ENCODE measurements around the gene TNFRSF4.

Gene TNFRSF4

GRCh38 chr1:1189111-1189510 lies 24.8 kb downstream of the TNFRSF4 start:
- Histone ChIP-seq H3K9ac (ENCODE audit: low read length) (no peak overlapping the region), H3F3A (ENCODE audit: insufficient read depth, low read length) (no peaks in the 10 kb centered on the region), H3K4me2 (ENCODE audit: low read length) (no peak overlapping the region), H3K4me1 (ENCODE audit: insufficient read depth, low read length, severe bottlenecking) (no peaks in the 10 kb centered on the region), H3K9me3 (ENCODE audit: low read length) (0 out of 2 replicates have a peak, but pooled peaks cover 4% of the 10 kb centered on the region), H3K79me2 (ENCODE audit: insufficient read depth, low read length) (no peaks in the 10 kb centered on the region), H4K20me1 (ENCODE audit: insufficient read depth, low read length) (no peaks in the 10 kb centered on the region), H3K9me2 (ENCODE audit: low read depth, low read length) (no peaks in the 10 kb centered on the region), H2AFZ (ENCODE audit: low read length) (no peak overlapping the region), H3K27ac (ENCODE audit: low read depth, low read length, poor library complexity, severe bottlenecking) (no peak overlapping the region), H3K27me3 (ENCODE audit: insufficient read depth, low read length) (peaks cover 7% of the 10 kb centered on the region), H3K36me3 (ENCODE audit: insufficient read depth, low read length) (no peaks in the 10 kb centered on the region; the same call in 1 of the 2 replicates), H3K4me3 (ENCODE audit: low read depth, low read length, poor library complexity, severe bottlenecking) (no peak overlapping the region)
- TF ChIP-seq CTCF (IDR thresholded peaks at IDR 0.05; ENCODE audit: low read length): no peak
- TF ChIP-seq EZH2 (IDR thresholded peaks at IDR 0.05; ENCODE audit: borderline replicate concordance, low read length): no peak

- H3K27me3 ChIP-seq (ENCODE audit: insufficient read depth, low read length): peaks cover 7% of the 10 kb centered on the region; the same call in 1 of the 2 replicates
- no peaks in the 10 kb centered on the region for H3K4me1 ChIP-seq (ENCODE audit: insufficient read depth, low read length, severe bottlenecking)
- H3K79me2 ChIP-seq (ENCODE audit: insufficient read depth, low read length): no peaks in the 10 kb centered on the region
- H2AFZ ChIP-seq (ENCODE audit: low read length): no peak overlapping the region
- H3K36me3 ChIP-seq (ENCODE audit: insufficient read depth, low read length): no peaks in the 10 kb centered on the region; the same call in 1 of the 2 replicates
- H3F3A ChIP-seq (ENCODE audit: insufficient read depth, low read length): no peaks in the 10 kb centered on the region
- H3K4me3 ChIP-seq (ENCODE audit: low read depth, low read length, poor library complexity, severe bottlenecking): no peak overlapping the region
- no peak overlapping the region for H3K27ac ChIP-seq (ENCODE audit: low read depth, low read length, poor library complexity, severe bottlenecking)
- H3K9me2 ChIP-seq (ENCODE audit: low read depth, low read length): no peaks in the 10 kb centered on the region
- 0 out of 2 replicates have a peak, but pooled peaks cover 4% of the 10 kb centered on the region for H3K9me3 ChIP-seq (ENCODE audit: low read length)
- no peak overlapping the region for H3K9ac ChIP-seq (ENCODE audit: low read length)
- no peak for TF ChIP-seq CTCF (IDR thresholded peaks at IDR 0.05; ENCODE audit: low read length)
- no peak for TF ChIP-seq EZH2 (IDR thresholded peaks at IDR 0.05; ENCODE audit: borderline replicate concordance, low read length)
- H4K20me1 ChIP-seq (ENCODE audit: insufficient read depth, low read length): no peaks in the 10 kb centered on the region
- H3K4me2 ChIP-seq (ENCODE audit: low read length): no peak overlapping the region
Observed at GRCh38 chr1:1187938-1188337, 26.0 kb downstream of the TNFRSF4 start.

GRCh38 chr1:1185101-1185765 lies 28.7 kb downstream of the TNFRSF4 start:
- no peaks in the 10 kb centered on the region for H3K9me2 ChIP-seq (ENCODE audit: low read depth, low read length)
- no peaks in the 10 kb centered on the region; the same call in 1 of the 2 replicates for H3K27me3 ChIP-seq (ENCODE audit: insufficient read depth, low read length)
- H3K9me3 ChIP-seq (ENCODE audit: low read length): no peaks in the 10 kb centered on the region
- H3K27ac ChIP-seq (ENCODE audit: low read depth, low read length, poor library complexity, severe bottlenecking): no peak overlapping the region
- no peak overlapping the region for H3K9ac ChIP-seq (ENCODE audit: low read length)
- no peak overlapping the region for H2AFZ ChIP-seq (ENCODE audit: low read length)
- no peaks in the 10 kb centered on the region for H4K20me1 ChIP-seq (ENCODE audit: insufficient read depth, low read length)
- H3K4me2 ChIP-seq (ENCODE audit: low read length): no peak overlapping the region
- H3K36me3 ChIP-seq (ENCODE audit: insufficient read depth, low read length): no peaks in the 10 kb centered on the region
- no peak for TF ChIP-seq CTCF (IDR thresholded peaks at IDR 0.05; ENCODE audit: low read length)
- no peak for TF ChIP-seq EZH2 (IDR thresholded peaks at IDR 0.05; ENCODE audit: borderline replicate concordance, low read length)
- no peak overlapping the region for H3K4me3 ChIP-seq (ENCODE audit: low read depth, low read length, poor library complexity, severe bottlenecking)
- no peaks in the 10 kb centered on the region for H3K4me1 ChIP-seq (ENCODE audit: insufficient read depth, low read length, severe bottlenecking)
- no peaks in the 10 kb centered on the region for H3K79me2 ChIP-seq (ENCODE audit: insufficient read depth, low read length)
- H3F3A ChIP-seq (ENCODE audit: insufficient read depth, low read length): no peaks in the 10 kb centered on the region

Measured in OCI-LY1 (cell line).